HEK293 (cell line): ENCODE results near the gene TMC3.

Experiments
- CTCF ChIA-PET: fragments of 350-600 bp; formaldehyde crosslinking; extraction: SDS; loops from one replicate; lab custom pipeline; 2021; ENCODE audit warnings: antibody characterized with exemption; lab: Yijun Ruan, JAX
- POLR2A ChIA-PET: fragments of 300-600 bp; formaldehyde crosslinking; extraction: SDS; loops from one replicate; lab custom pipeline; 2020; ENCODE audit warnings: antibody characterized with exemption, inconsistent platforms; lab: Yijun Ruan, JAX
- H3K27ac ChIP-seq: fragments of 200-500 bp; sonication (Bioruptor generic); 2 replicates; pipeline ENCODE4 v1.5.1; 2014; ENCODE audit warnings: low read depth, low read length, control low read depth, inconsistent platforms; ENCODE audit errors: extremely low read depth
- H3K36me3 ChIP-seq, 2 experiments: fragments of 200-500 bp in 1 of 2; sonication (Bioruptor generic) in 1 of 2; 1 replicate in 1 of 2; 2 replicates in 1 of 2; pipeline ENCODE4 v1.5.1; 2014 to 2017; ENCODE audit warnings: inconsistent platforms in 2 of 2, low read length in 2 of 2; ENCODE audit not compliant: control insufficient read depth in 2 of 2, insufficient read depth in 1 of 2
- H3K4me1 ChIP-seq: fragments of 200-500 bp; sonication (Bioruptor generic); 2 replicates; pipeline ENCODE4 v1.5.1; 2014; ENCODE audit warnings: mild to moderate bottlenecking, low read length, inconsistent platforms; ENCODE audit not compliant: control insufficient read depth, insufficient read depth
- H3K4me3 ChIP-seq: 2 replicates; pipeline ENCODE4 v1.5.1; 2011; ENCODE audit warnings: low read depth, mild to moderate bottlenecking, control low read depth, low read length, moderate library complexity
- H3K9me3 ChIP-seq: fragments of 200-500 bp; sonication (Bioruptor generic); 2 replicates; pipeline ENCODE4 v1.5.1; 2014; ENCODE audit warnings: low read depth, low read length, inconsistent platforms; ENCODE audit not compliant: control insufficient read depth, insufficient read depth
- ELK4 ChIP-seq: IDR thresholded peaks from 2 replicates; pipeline ENCODE4 v1.6.1; 2011; ENCODE audit warnings: mild to moderate bottlenecking, low read depth, low read length, borderline replicate concordance
- OSR2 ChIP-seq: fragments of 450-650 bp; formaldehyde crosslinking; IDR thresholded peaks from 2 replicates; pipeline ENCODE4 v1.5.1; 2016; ENCODE audit warnings: missing biosample characterization, missing genetic modification characterization
- RBAK ChIP-seq: fragments of 450-650 bp; formaldehyde crosslinking; IDR thresholded peaks from 2 replicates; pipeline ENCODE4 v1.5.1; 2016; ENCODE audit warnings: missing biosample characterization, missing genetic modification characterization
- SP2 ChIP-seq: fragments of 450-650 bp; formaldehyde crosslinking; IDR thresholded peaks from 2 replicates; pipeline ENCODE4 v1.5.1; 2016; ENCODE audit warnings: missing biosample characterization, missing genetic modification characterization
- SP7 ChIP-seq: fragments of 450-650 bp; formaldehyde crosslinking; IDR thresholded peaks from 2 replicates; pipeline ENCODE4 v1.5.1; 2016; ENCODE audit warnings: missing biosample characterization, missing genetic modification characterization
- ZBTB11 ChIP-seq: fragments of 450-650 bp; formaldehyde crosslinking; conservative IDR thresholded peaks from 2 replicates; pipeline ENCODE4 v1.5.1; 2016; ENCODE audit warnings: low read depth, missing biosample characterization, missing genetic modification characterization
- ZEB2 ChIP-seq: fragments of 450-650 bp; formaldehyde crosslinking; IDR thresholded peaks from 2 replicates; pipeline ENCODE4 v1.5.1; 2016; ENCODE audit warnings: missing biosample characterization, missing genetic modification characterization
- ZFP37 ChIP-seq: fragments of 450-650 bp; formaldehyde crosslinking; IDR thresholded peaks from 2 replicates; pipeline ENCODE4 v1.5.1; 2016; ENCODE audit warnings: missing biosample characterization, missing genetic modification characterization
- ZNF184 ChIP-seq: fragments of 450-650 bp; IDR thresholded peaks from 2 replicates; pipeline ENCODE4 v1.5.1; 2018; ENCODE audit warnings: missing biosample characterization, mild to moderate bottlenecking, missing genetic modification characterization
- ZNF223 ChIP-seq: fragments of 450-650 bp; formaldehyde crosslinking; IDR thresholded peaks from 2 replicates; pipeline ENCODE4 v1.5.1; 2016; ENCODE audit warnings: missing biosample characterization, missing genetic modification characterization
- ZNF274 ChIP-seq, 2 experiments: fragments of 200-500 bp in 1 of 2; fragments of 450-650 bp in 1 of 2; sonication (Bioruptor generic) in 1 of 2; formaldehyde crosslinking in 1 of 2; IDR thresholded peaks; 2 replicates each; pipeline versions ENCODE4 v1.5.1 to v1.6.1; 2014 to 2016; ENCODE audit warnings: borderline replicate concordance in 1 of 2, inconsistent platforms in 1 of 2, low read length in 1 of 2, missing biosample characterization in 1 of 2, missing genetic modification characterization in 1 of 2
- ZNF280D ChIP-seq: fragments of 450-650 bp; formaldehyde crosslinking; IDR thresholded peaks from 2 replicates; pipeline ENCODE4 v1.5.1; 2016; ENCODE audit warnings: missing biosample characterization, missing genetic modification characterization
- ZNF362 ChIP-seq: fragments of 450-650 bp; formaldehyde crosslinking; IDR thresholded peaks from 2 replicates; pipeline ENCODE4 v1.5.1; 2016; ENCODE audit warnings: missing biosample characterization, missing genetic modification characterization
- ZNF37A ChIP-seq: fragments of 450-650 bp; IDR thresholded peaks from 2 replicates; pipeline ENCODE4 v1.5.1; 2018; ENCODE audit warnings: missing biosample characterization, missing genetic modification characterization
- ZNF391 ChIP-seq: fragments of 450-650 bp; formaldehyde crosslinking; IDR thresholded peaks from 2 replicates; pipeline ENCODE4 v1.5.1; 2016; ENCODE audit warnings: low read depth, missing biosample characterization, missing genetic modification characterization, borderline replicate concordance
- ZNF473 ChIP-seq: fragments of 450-650 bp; formaldehyde crosslinking; IDR thresholded peaks from 2 replicates; pipeline ENCODE4 v1.5.1; 2017; ENCODE audit warnings: missing biosample characterization, missing genetic modification characterization
- ZNF488 ChIP-seq: fragments of 450-650 bp; formaldehyde crosslinking; IDR thresholded peaks from 2 replicates; pipeline ENCODE4 v1.5.1; 2016; ENCODE audit warnings: missing biosample characterization, missing genetic modification characterization
- ZNF513 ChIP-seq: fragments of 450-650 bp; IDR thresholded peaks from 2 replicates; pipeline ENCODE4 v1.5.1; 2018; ENCODE audit warnings: missing biosample characterization, missing genetic modification characterization
- ZNF529 ChIP-seq: fragments of 450-650 bp; formaldehyde crosslinking; IDR thresholded peaks from 2 replicates; pipeline ENCODE4 v1.5.1; 2017; ENCODE audit warnings: missing genetic modification characterization, missing biosample characterization; ENCODE audit not compliant: insufficient replicate concordance
- ZNF747 ChIP-seq: fragments of 450-650 bp; formaldehyde crosslinking; IDR thresholded peaks from 2 replicates; pipeline ENCODE4 v1.5.1; 2016; ENCODE audit warnings: missing biosample characterization, missing genetic modification characterization
- ZNF768 ChIP-seq: fragments of 450-650 bp; formaldehyde crosslinking; IDR thresholded peaks from 2 replicates; pipeline ENCODE4 v1.5.1; 2018; ENCODE audit warnings: missing biosample characterization, mild to moderate bottlenecking, missing genetic modification characterization
- ZNF792 ChIP-seq: fragments of 450-650 bp; formaldehyde crosslinking; IDR thresholded peaks from 2 replicates; pipeline ENCODE4 v1.5.1; 2016; ENCODE audit warnings: missing biosample characterization, missing genetic modification characterization
- ZXDB ChIP-seq: fragments of 450-650 bp; formaldehyde crosslinking; IDR thresholded peaks from 2 replicates; pipeline ENCODE4 v1.5.1; 2016; ENCODE audit warnings: missing biosample characterization, missing genetic modification characterization

The TMC3 gene

GRCh38 chr15:81315452-81316175 is 58.4 kb downstream of the TMC3 start (continued):
- TF ChIP-seq ZBTB11 (tag by site-specific recombination) (no peak), ZNF768 (tag by site-specific recombination) (no peak), SP7 (no peak), ZNF362 (tag by site-specific recombination) (no peak)

GRCh38 chr15:81314378-81314777 is 59.6 kb downstream of the TMC3 start:
- ChIA-PET CTCF (interaction anchor here (0.8 kb wide), 1 partner anchor 11 kb away, joined by 3 read pairs; no protein-coding TSS in a partner anchor), POLR2A (interaction anchor here (1.2 kb wide), 1 partner anchor 18 kb away, joined by 3 read pairs; no protein-coding TSS in a partner anchor)
- H3K4me1 ChIP-seq = no peaks in the 10 kb centered on the region

GRCh38 chr15:81313686-81314085 is 60.3 kb downstream of the TMC3 start:
- Histone ChIP-seq H3K9me3 (no peaks in the 10 kb centered on the region), H3K27ac (no peak overlapping the region), H3K36me3 (peaks cover 6 to 48% of the 10 kb centered on the region in 2 experiments; a peak in 2 of 3 replicates), H3K4me1 (no peaks in the 10 kb centered on the region), H3K4me3 (no peak overlapping the region)
- POLR2A ChIA-PET = no interaction called here
- no peak for TF ChIP-seq RBAK (tag by site-specific recombination)
- TF ChIP-seq OSR2 (tag by site-specific recombination) = no peak
- TF ChIP-seq ZFP37 (tag by site-specific recombination) = no peak
- TF ChIP-seq ZNF792 (tag by site-specific recombination) = no peak
- TF ChIP-seq ZNF747 (tag by site-specific recombination) = no peak
- no peak for TF ChIP-seq ZNF513 (tag by site-specific recombination)
- TF ChIP-seq ZNF280D (tag by site-specific recombination) = no peak
- TF ChIP-seq ZEB2 (tag by site-specific recombination) = no peak
- CTCF ChIA-PET = interaction anchor here (0.6 to 0.8 kb wide), 2 partner anchors 11 to 14 kb away, joined by 3 read pairs; no protein-coding TSS in a partner anchor

More at GRCh38 chr15:81314378-81314777, 59.6 kb downstream of the TMC3 start:
- no peak overlapping the region for H3K27ac ChIP-seq
- peaks cover 6 to 51% of the 10 kb centered on the region in 2 experiments; a peak in 2 of 3 replicates for H3K36me3 ChIP-seq
- H3K9me3 ChIP-seq = no peaks in the 10 kb centered on the region
- no peak overlapping the region for H3K4me3 ChIP-seq
- TF ChIP-seq ZXDB (no peak), ZNF184 (tag by site-specific recombination) (no peak), SP2 (tag by site-specific recombination) (no peak), ZNF488 (tag by site-specific recombination) (no peak), ZNF391 (no peak), ZNF274 (IDR thresholded peaks at IDR 0.05; ENCODE audit: low read length) (no peak), ZNF274 (tag by site-specific recombination; IDR thresholded peaks at IDR 0.05; ENCODE audit: borderline replicate concordance) (no peak), ZNF473 (tag by site-specific recombination) (no peak), ZNF37A (tag by site-specific recombination) (no peak), ZNF223 (tag by site-specific recombination) (no peak), ELK4 (no peak), ZNF529 (tag by site-specific recombination) (no peak)
